AG08396 (cell line): ENCODE results near the gene ENTREP3.
"Not testable (repeated sequence)": the region's sequence is repeated elsewhere in the genome, so short reads cannot be mapped to it uniquely, and the experiment has no call there.

ENCODE experiments used
- DNase-seq: peaks from one replicate; pipeline ENCODE4 v3.0.0; 2012; ENCODE audit warnings: low spot score, mixed read lengths

The ENTREP3 gene

DNA sequence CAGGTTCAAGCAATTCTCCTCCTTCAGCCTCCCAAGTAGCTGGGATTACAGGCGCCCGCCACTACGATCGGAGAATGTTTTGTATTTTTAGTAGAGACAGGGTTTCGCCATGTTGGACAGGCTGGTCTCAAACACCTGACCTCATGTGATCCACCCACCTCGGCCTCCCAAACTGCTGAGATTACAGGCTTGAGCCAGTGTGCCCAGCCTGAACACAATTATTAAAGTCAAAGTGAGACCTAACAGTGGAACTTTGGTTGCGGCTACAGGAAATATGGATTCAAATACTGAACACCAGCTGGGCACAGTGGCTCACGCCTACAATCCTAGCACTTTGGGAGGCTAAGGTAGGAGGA is 29.9 kb downstream of the ENTREP3 start:
- DNase-seq: not testable (repeated sequence)

- DNase-seq: no peak
Observed at GRCh38 chr1:155223047-155223446, 32.2 kb downstream of the ENTREP3 start.

DNA sequence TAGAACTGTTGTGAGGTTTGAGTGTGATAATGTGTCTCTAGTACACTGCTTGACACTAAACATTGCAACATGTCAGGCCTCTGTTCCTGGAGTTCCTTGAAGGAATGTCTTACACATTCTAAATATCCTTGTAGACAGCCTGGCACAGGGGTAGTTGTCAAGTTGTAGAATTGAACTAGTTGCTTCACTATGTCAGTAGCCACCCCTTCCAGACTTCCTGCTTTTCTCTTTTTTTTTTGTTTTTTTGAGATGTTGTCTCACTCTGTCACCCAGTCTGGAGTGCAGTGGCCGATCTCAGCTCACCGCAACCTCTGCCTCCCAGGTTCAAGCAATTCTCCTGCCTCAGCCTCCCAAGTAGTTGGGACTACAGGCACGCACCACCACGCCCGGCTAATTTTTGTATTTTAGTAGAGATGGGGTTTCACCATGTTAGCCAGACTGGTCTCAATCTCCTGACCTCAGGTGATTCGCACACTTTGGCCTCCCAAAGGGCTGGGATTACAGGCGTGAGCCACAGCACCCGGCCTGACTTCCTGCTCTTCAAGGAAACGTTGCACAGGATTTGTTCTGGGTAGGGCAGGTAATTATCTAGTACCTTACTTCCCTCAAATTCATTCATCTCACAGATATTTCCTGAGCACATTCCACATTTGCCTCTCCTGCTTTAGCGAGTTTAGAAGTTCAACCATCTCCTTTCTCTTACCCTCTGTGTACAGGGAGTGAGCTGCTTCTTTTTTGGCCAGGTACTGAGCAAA is 34.9 kb downstream of the ENTREP3 start:
- DNase-seq: not testable (repeated sequence)

DNA sequence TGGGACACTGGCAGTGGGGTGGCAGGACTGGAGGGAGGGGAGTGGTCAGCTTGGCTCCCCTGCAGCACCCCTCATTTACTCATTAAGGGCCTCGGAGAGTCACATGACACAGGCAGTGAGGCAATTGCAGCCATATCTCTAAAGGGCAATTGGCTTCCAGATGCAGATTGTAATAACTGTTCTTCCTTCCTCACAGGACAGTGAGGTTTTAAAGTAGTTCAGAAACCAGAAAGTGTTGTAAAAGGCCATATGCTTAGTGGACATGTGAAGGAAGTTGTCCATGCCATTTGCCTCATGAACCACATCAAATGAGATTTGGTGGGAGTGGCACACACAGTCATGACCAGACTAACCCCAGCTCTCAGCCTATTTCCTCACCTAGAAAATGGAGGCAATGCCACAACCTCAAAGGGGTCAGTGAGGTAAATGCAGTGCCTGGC is 35.7 kb downstream of the ENTREP3 start:
- peak; percentile 6 for DNase-seq

DNA sequence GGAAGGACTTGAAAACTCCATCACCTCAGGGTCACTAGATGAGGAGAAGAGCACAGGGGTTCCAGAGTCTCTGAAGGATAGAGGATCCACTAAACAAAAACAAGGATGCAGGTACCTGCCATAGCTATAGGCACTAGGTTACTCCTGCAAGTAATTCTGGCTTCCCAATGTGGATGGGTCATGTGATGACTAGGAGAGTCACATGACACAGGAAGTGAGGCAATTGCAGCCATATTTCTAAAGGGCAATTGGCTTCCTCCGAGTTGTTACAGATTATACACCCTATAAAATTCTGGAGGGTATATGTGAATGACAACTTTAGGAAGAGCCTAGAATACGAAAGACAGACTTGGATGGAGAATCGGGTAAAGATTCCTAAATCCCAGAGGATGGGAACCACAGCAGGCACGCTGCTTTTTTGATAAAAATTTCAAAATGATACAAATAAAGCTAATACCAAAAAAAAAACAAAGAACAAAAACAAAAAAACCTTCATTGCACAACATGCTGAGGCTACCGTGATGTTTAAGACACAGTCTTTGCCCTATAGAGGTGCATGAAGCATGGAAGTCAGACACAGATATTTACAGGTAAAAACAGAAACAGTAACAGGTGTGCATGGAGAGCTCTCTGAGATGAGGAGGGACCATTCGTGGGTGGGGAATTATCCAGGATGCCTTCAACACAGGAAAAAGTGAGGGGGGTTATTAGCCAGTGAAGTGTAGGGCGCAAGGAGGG is 36.3 kb downstream of the ENTREP3 start:
- DNase-seq: peak; percentile 37

DNA sequence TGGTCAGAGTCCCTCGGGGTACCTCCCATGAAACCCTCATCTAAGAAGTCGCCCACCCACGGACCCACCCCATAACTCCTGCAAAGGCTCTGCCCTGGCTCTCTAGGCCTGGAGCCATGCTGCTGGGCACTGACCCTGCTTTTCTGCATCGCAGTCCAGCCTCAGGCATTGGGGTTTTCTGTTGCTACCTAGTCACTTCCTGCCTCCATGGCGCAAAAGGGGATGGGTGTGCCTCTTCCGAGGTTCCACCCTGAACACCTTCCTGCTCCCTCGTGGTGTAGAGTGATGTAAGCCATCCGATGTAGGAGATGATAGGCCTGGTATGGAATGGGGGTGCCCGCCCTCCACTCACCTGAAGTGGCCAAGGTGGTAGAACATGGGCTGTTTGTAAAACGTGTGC is 40.6 kb downstream of the ENTREP3 start:
- not testable (repeated sequence) for DNase-seq

DNA sequence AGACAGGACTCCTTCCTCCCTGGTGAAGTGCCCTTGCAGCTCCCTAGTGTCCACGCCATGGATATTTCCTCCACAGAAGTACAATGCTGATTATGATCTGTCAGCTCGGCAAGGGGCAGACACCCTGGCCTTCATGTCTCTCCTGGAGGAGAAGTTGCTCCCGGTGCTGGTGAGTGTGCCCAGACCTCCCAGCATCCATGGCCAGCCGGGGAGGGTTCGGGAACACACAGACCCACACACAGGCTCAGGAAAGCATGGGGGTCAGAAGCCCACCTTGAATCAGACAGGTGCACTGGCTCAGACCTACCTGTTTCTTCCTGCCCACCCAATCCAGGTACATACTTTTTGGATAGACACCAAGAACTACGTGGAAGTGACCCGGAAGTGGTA is 43.2 kb downstream of the ENTREP3 start:
- DNase-seq: not testable (repeated sequence)

GRCh38 chr1:155211381-155212050 is 43.8 kb downstream of the ENTREP3 start:
- not testable (repeated sequence) for DNase-seq

DNA sequence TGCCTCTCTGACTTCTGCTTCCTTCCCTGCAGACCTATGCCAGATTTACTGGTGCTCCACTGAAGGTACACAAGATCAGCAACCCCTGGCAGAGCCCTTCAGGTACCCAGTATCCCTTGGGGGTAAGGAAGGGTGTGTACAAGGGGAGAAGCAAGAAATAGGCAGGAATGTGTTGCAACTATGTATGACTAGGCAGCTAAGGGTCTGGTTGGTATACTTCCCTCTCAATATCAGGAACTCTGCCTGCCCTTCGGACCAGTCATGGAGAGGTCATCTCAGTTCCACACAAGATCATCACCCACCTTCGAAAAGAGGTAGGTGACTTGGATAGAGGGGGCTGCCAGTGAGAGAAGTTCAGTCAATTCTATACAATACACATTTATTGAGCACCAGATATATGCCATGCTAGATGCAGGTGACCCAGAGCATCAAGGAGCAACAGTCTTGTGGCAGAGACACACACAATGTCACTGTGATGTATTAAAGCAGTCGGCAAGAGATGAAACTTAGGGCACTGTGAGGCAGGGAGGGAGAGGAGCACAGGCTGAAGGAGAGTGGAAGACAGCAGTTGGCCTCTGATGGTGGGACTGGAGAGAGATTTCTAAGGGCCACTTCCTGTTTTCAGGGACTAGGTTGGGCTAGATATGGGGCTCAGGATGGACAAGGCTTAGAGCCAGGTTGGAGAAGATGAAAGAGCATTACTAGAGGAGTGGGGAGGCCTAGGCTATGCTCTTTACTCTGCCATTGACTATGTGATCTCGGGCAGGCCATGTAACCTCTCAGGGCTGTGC is 44.8 kb downstream of the ENTREP3 start:
- DNase-seq: no peak

GRCh38 chr1:155209312-155209721 is 46.0 kb downstream of the ENTREP3 start:
- peak; percentile 1 for DNase-seq

GRCh38 chr1:155208541-155209311 is 46.6 kb downstream of the ENTREP3 start, which contains the start of gene MTX1:
TSS of gene MTX1 (plus strand) at chr1:155208695. CDS start at chr1:155208805, 110 bp downstream.
- DNase-seq: peak; percentile 94

DNA sequence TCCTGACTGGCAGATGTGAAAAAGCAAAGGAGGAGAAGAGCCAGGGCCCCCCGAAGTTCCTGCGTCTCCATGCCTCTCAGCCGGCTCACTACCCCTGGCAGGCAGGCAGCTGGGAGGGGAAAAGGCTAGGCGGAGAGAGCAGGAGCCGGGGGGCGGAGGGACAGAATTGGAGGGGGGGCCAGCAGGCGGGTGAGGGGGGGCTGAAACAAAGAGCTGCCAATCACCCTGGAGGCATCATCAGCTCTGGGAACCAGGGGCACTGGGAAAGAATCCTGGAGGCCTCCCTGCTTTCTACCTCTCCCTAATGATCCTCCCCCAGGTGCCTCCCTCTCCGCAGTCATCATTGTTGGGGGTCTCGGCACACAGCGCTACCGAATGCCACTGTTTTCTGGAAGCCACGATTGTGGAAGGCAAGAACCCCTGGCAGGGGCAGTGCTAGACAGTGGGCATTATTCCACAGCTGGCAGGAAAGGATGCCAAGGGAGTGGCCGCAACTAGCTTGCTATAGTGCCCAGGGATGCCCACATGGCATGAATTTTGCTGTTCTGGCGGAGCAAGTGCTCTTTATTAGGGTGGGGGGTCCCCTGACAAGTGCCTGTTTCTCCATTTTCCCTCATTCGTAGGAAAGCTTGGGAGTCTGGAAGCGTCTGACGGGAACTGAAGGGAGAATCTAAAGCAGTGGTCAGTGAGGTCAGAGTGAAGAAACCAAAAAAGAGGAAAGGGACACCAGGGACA is 47.3 kb downstream of the ENTREP3 start, which contains the start of gene THBS3:
THBS3 (minus strand) TSS at position 92 of the 735 bp plus-strand sequence; CDS start at position 71, 21 bp downstream.
- peak; percentile 38 for DNase-seq

GRCh38 chr1:155206891-155207805 is 48.1 kb downstream of the ENTREP3 start:
- peak; percentile 75 for DNase-seq

DNA sequence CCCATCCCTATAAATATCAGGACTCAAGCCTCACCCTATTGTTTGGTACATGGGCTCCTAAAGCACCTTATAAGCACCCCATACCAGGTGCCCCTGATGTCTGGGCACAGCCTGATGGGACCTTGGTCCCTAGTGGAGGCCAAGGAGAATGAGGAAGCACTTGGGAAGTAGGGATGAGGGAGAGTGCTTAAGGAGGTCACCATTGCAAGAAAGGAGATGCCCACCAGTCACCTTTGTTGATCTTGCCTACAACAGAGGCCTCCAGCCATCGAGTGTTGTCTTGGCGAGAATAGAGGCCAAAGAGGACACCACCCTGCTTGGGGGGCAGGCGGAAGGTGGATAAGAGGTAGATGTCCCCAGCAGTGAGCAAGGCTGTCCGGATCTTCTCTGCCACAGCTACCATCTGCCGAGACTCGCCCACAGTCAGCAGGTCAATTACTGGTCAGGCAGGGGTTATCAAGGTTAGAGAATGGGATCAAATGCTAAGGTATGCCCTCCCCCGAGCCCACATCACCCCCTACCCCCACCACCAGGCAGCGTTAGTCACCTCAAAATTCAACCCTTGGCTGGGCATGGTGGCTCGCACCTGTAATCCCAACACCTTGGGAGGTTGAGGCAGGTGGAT is 49.2 kb downstream of the ENTREP3 start:
- DNase-seq: no peak

DNA sequence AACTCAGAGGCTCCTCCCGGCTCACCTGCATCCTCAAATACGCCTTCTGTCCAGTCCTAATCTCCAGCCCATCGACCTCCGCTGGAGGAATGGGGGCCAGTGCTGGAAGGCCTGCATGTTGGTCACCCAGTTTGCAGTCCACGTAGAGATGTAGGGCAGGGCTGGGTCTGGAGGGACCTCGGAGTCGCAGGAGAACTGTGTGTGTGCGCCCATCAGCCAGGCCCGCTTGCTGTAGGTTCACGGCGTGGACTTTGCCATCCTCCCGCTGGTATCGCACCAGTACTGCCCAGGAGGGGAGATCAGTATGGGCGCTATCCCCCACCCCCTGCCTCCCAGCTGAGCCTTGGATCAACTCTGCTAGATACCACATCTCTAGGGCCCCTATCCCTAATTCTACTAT is 50.2 kb downstream of the ENTREP3 start:
- no peak for DNase-seq

- no peak for DNase-seq
Observed at GRCh38 chr1:155202731-155203515, 52.4 kb downstream of the ENTREP3 start.

DNA sequence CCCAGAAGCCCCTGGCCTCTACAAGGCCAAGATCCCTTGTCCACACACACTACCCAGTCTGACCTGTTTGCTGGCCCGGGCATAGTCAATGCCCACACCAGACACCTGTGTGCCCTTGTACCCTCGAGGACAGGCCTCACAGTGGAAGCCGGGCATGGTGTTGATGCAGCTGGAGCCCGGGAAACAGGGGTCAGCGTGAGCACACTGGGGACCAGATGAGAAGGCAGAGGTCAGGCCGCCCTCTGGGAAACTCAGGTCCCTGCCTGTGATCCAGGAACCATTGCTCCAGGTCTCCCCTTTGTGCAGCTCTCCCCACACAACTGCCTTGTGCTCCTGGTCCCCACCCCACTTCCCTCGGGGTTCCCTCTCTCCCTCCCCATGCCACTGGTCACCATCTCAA is 53.1 kb downstream of the ENTREP3 start:
- DNase-seq: no peak

GRCh38 chr1:155200920-155201319 is 54.4 kb downstream of the ENTREP3 start:
- peak; percentile 3 for DNase-seq
